Naive thymus-derived CD4-positive, alpha-beta T cell (primary cell): ENCODE results near the gene TRIB2. TPM values are rescaled to one million over a fixed set of nuclear protein-coding genes. Genes with fewer than 3 reads are reported as not detected.

Experiments
- ATAC-seq: fragments of 150-1000 bp; cut with Tn5 transposase; 2 replicates; pipeline ENCODE4 v1.10.0; 2021; ENCODE audit warnings: mild to moderate bottlenecking, moderate library complexity
- CTCF ChIA-PET: fragments of 350-600 bp; sonication (Branson Sonifier 250); formaldehyde crosslinking; loops from one replicate; lab custom pipeline; 2021; ENCODE audit warnings: antibody characterized with exemption; lab: Charles Lee
- POLR2A ChIA-PET: fragments of 350-600 bp; sonication (Branson Sonifier 250); formaldehyde crosslinking; loops from one replicate; lab custom pipeline; 2021; ENCODE audit warnings: antibody characterized with exemption, inconsistent platforms; lab: Charles Lee
- DNase-seq, 9 donors: peaks; one replicate each; pipeline versions ENCODE4 v3.0.0 to v3.0.0-alpha.2; 2020 to 2022; ENCODE audit warnings: mixed read lengths in 1 of 9
- H3K27ac ChIP-seq: one replicate; pipeline ENCODE4 v1.7.0; 2013; ENCODE audit warnings: mild to moderate bottlenecking, low read depth, low read length, moderate library complexity
- H3K27me3 ChIP-seq, 2 donors: one replicate each; pipeline ENCODE4 v1.7.0; 2013; ENCODE audit warnings: low read length in 2 of 2, mild to moderate bottlenecking in 2 of 2, moderate library complexity in 2 of 2; ENCODE audit not compliant: control insufficient read depth in 2 of 2, insufficient read depth in 2 of 2
- H3K36me3 ChIP-seq, 3 experiments: 1 replicate in 2 of 3; 2 replicates in 1 of 3; pipeline ENCODE4 v1.7.0; 2013; ENCODE audit warnings: low read length in 3 of 3, mild to moderate bottlenecking in 3 of 3, moderate library complexity in 1 of 3; ENCODE audit not compliant: insufficient read depth in 3 of 3, control insufficient read depth in 2 of 3
- H3K4me1 ChIP-seq, 2 donors: one replicate each; pipeline ENCODE4 v1.7.0; 2013; ENCODE audit warnings: low read length in 2 of 2, mild to moderate bottlenecking in 2 of 2, moderate library complexity in 1 of 2; ENCODE audit not compliant: control insufficient read depth in 2 of 2, insufficient read depth in 2 of 2
- H3K4me3 ChIP-seq: 2 replicates; pipeline ENCODE4 v1.7.0; 2013; ENCODE audit warnings: mild to moderate bottlenecking, low read length
- H3K9me3 ChIP-seq, 3 experiments: 1 replicate in 2 of 3; 2 replicates in 1 of 3; pipeline ENCODE4 v1.7.0; 2013; ENCODE audit warnings: low read length in 3 of 3; ENCODE audit not compliant: control insufficient read depth in 2 of 3
- H3K27ac Mint-ChIP-seq, 9 donors: one replicate each; pipeline ENCODE4 v1.8.0; 2020 to 2022; ENCODE audit warnings: mixed read lengths in 9 of 9, mild to moderate bottlenecking in 8 of 9, moderate library complexity in 5 of 9, inconsistent platforms in 2 of 9
- H3K27me3 Mint-ChIP-seq, 5 donors: one replicate each; pipeline ENCODE4 v1.8.0; 2021 to 2022; ENCODE audit warnings: mixed read lengths in 5 of 5, mild to moderate bottlenecking in 1 of 5
- H3K36me3 Mint-ChIP-seq, 5 donors: one replicate each; pipeline ENCODE4 v1.8.0; 2020 to 2022; ENCODE audit warnings: mixed read lengths in 5 of 5, mild to moderate bottlenecking in 3 of 5, inconsistent platforms in 1 of 5
- H3K4me1 Mint-ChIP-seq, 7 donors: one replicate each; pipeline ENCODE4 v1.8.0; 2020 to 2022; ENCODE audit warnings: mixed read lengths in 7 of 7, mild to moderate bottlenecking in 3 of 7, inconsistent platforms in 1 of 7
- H3K4me3 Mint-ChIP-seq, 10 donors: one replicate each; pipeline ENCODE4 v1.8.0; 2020 to 2022; ENCODE audit warnings: mild to moderate bottlenecking in 10 of 10, mixed read lengths in 10 of 10, moderate library complexity in 6 of 10, inconsistent platforms in 2 of 10
- H3K9me3 Mint-ChIP-seq, 11 donors: one replicate each; pipeline ENCODE4 v1.8.0; 2020 to 2022; ENCODE audit warnings: mixed read lengths in 11 of 11, mild to moderate bottlenecking in 4 of 11, inconsistent platforms in 1 of 11, moderate library complexity in 1 of 11
- intact Hi-C, 2 donors: fragments of 100-400 bp; cut with micrococcal nuclease; formaldehyde crosslinking; loops; one replicate each; pipeline ENCODE4 v1.15.1; 2023
- polyA plus RNA-seq, 2 donors: library from polyadenylated mRNA; unstranded; fragments of 300-500 nt; fragmentation: Illumina TruSeq; gene quantifications; one replicate each; pipeline ENCODE4 v1.2.3, GENCODE V29; 2021
- total RNA-seq, 6 experiments: library from RNA in 5 of 6; stranded (reverse) in 5 of 6; gene quantifications; 1 replicate in 5 of 6; 2 replicates in 1 of 6; pipeline ENCODE4 v1.2.3 and lab custom pipeline; 2021 to 2026

TRIB2 gene
- total and polyA plus RNA-seq, 7 experiments from 2014 or later = 41.3 to 125 (median 90.7) TPM

GRCh38 chr2:12776521-12776961, 59.8 kb downstream of the TRIB2 start:
- Histone ChIP-seq H3K4me3 (no peak overlapping the region), H3K4me1 (no peaks in the 10 kb centered on the region), H3K9me3 (no peaks in the 10 kb centered on the region), H3K27me3 (no peaks in the 10 kb centered on the region), H3K27ac (no peak overlapping the region), H3K36me3 (no peaks in the 10 kb centered on the region)
- ChIA-PET CTCF (no interaction called here), POLR2A (no interaction called here)
- H3K27me3 Mint-ChIP-seq = peaks cover 0 to 6% (median 2%) of the 10 kb centered on the region in 5 donors
- H3K4me1 Mint-ChIP-seq = peaks cover 4 to 9% (median 5%) of the 10 kb centered on the region in 7 donors
- intact Hi-C loops = no loop called here
- no peak overlapping the region for H3K27ac Mint-ChIP-seq
- DNase-seq (no peak), ATAC-seq (no peak)
- peaks cover 0 to 6% (median 0%) of the 10 kb centered on the region in 5 donors for H3K36me3 Mint-ChIP-seq
- H3K9me3 Mint-ChIP-seq = peaks cover 0 to 5% (median 0%) of the 10 kb centered on the region in 11 donors
- H3K4me3 Mint-ChIP-seq = no peak overlapping the region

- DNase-seq (no peak), ATAC-seq (no peak)
- ChIA-PET CTCF (no interaction called here), POLR2A (no interaction called here)
- Mint-ChIP-seq H3K4me1 (peaks cover 4 to 9% (median 5%) of the 10 kb centered on the region in 7 donors), H3K9me3 (peaks cover 0 to 5% (median 0%) of the 10 kb centered on the region in 11 donors), H3K36me3 (peaks cover 0 to 6% (median 0%) of the 10 kb centered on the region in 5 donors), H3K27ac (no peak overlapping the region), H3K27me3 (peaks cover 0 to 14% (median 5%) of the 10 kb centered on the region in 5 donors), H3K4me3 (no peak overlapping the region)
- Histone ChIP-seq H3K36me3 (no peaks in the 10 kb centered on the region), H3K9me3 (no peaks in the 10 kb centered on the region), H3K4me3 (no peak overlapping the region), H3K27ac (no peak overlapping the region), H3K27me3 (no peaks in the 10 kb centered on the region), H3K4me1 (no peaks in the 10 kb centered on the region)
- intact Hi-C loops = no loop called here
Observed at GRCh38 chr2:12778369-12778768, 61.6 kb downstream of the TRIB2 start.

- POLR2A ChIA-PET = no interaction called here
- H3K27me3 ChIP-seq = no peaks in the 10 kb centered on the region
- Mint-ChIP-seq H3K4me1 (peaks cover 4 to 9% (median 5%) of the 10 kb centered on the region in 7 donors), H3K27me3 (peaks cover 0 to 12% (median 5%) of the 10 kb centered on the region in 5 donors), H3K27ac (no peak overlapping the region), H3K9me3 (peaks cover 0 to 5% (median 0%) of the 10 kb centered on the region in 11 donors), H3K36me3 (peaks cover 0 to 6% (median 0%) of the 10 kb centered on the region in 5 donors), H3K4me3 (no peak overlapping the region)
- H3K9me3 ChIP-seq = no peaks in the 10 kb centered on the region
- intact Hi-C loops = no loop called here
- DNase-seq = no peak
- H3K36me3 ChIP-seq = no peaks in the 10 kb centered on the region
- H3K4me3 ChIP-seq = no peak overlapping the region
- ATAC-seq = no peak
- no peak overlapping the region for H3K27ac ChIP-seq
- CTCF ChIA-PET = no interaction called here
- H3K4me1 ChIP-seq = no peaks in the 10 kb centered on the region
Observed at GRCh38 chr2:12778811-12779579, 62.3 kb downstream of the TRIB2 start.

GRCh38 chr2:12781329-12781728, 64.6 kb downstream of the TRIB2 start:
- Mint-ChIP-seq H3K36me3 (peaks cover 0 to 2% (median 0%) of the 10 kb centered on the region in 5 donors), H3K9me3 (peaks cover 0 to 10% (median 2%) of the 10 kb centered on the region in 11 donors), H3K4me1 (peaks cover 4 to 9% (median 5%) of the 10 kb centered on the region in 7 donors), H3K27ac (no peak overlapping the region), H3K27me3 (peaks cover 0 to 9% (median 5%) of the 10 kb centered on the region in 5 donors), H3K4me3 (no peak overlapping the region)
- Histone ChIP-seq H3K4me3 (no peak overlapping the region), H3K27ac (no peak overlapping the region), H3K27me3 (no peaks in the 10 kb centered on the region), H3K4me1 (no peaks in the 10 kb centered on the region), H3K9me3 (no peaks in the 10 kb centered on the region), H3K36me3 (no peaks in the 10 kb centered on the region)
- ChIA-PET CTCF (no interaction called here), POLR2A (no interaction called here)
- ATAC-seq (no peak), DNase-seq (no peak)
- intact Hi-C loops = no loop called here

GRCh38 chr2:12787891-12788801, 71.4 kb downstream of the TRIB2 start:
- no peaks in the 10 kb centered on the region for H3K36me3 ChIP-seq
- ATAC-seq = no peak
- no peaks in the 10 kb centered on the region for H3K4me1 Mint-ChIP-seq
- no peak overlapping the region for H3K4me3 ChIP-seq
- intact Hi-C loops = no loop called here
- no peaks in the 10 kb centered on the region for H3K9me3 ChIP-seq
- ChIA-PET CTCF (no interaction called here), POLR2A (no interaction called here)
- peaks cover 0 to 5% (median 1%) of the 10 kb centered on the region in 5 donors for H3K36me3 Mint-ChIP-seq
- H3K27ac ChIP-seq = no peak overlapping the region
- no peaks in the 10 kb centered on the region for H3K27me3 ChIP-seq
- peaks cover 0 to 9% (median 6%) of the 10 kb centered on the region in 5 donors for H3K27me3 Mint-ChIP-seq
- no peak overlapping the region for H3K4me3 Mint-ChIP-seq
- no peak overlapping the region for H3K27ac Mint-ChIP-seq
- H3K9me3 Mint-ChIP-seq = peaks cover 0 to 19% (median 4%) of the 10 kb centered on the region in 11 donors
- DNase-seq = no peak
- no peaks in the 10 kb centered on the region for H3K4me1 ChIP-seq

GRCh38 chr2:12791906-12792305, 75.2 kb downstream of the TRIB2 start:
- Mint-ChIP-seq H3K4me1 (no peaks in the 10 kb centered on the region), H3K27me3 (peaks cover 0 to 7% (median 5%) of the 10 kb centered on the region in 5 donors), H3K36me3 (peaks cover 0 to 4% (median 0%) of the 10 kb centered on the region in 5 donors), H3K9me3 (peaks cover 0 to 4% (median 1%) of the 10 kb centered on the region in 11 donors), H3K27ac (no peak overlapping the region), H3K4me3 (no peak overlapping the region)
- ATAC-seq (no peak), DNase-seq (no peak)
- Histone ChIP-seq H3K27me3 (no peaks in the 10 kb centered on the region), H3K27ac (no peak overlapping the region), H3K4me3 (no peak overlapping the region), H3K4me1 (no peaks in the 10 kb centered on the region), H3K36me3 (no peaks in the 10 kb centered on the region), H3K9me3 (no peaks in the 10 kb centered on the region)
- CTCF ChIA-PET = no interaction called here
- intact Hi-C loops = no loop called here
- POLR2A ChIA-PET = interaction anchor here (0.6 to 0.7 kb wide), 3 partner anchors 7 to 590 kb away, joined by 3 to 5 read pairs (median 3); partner anchors contain the start of gene TRIB2
